TTC549 (cell line): ENCODE measurements around the gene KCTD6.

ENCODE experiments used
- FAIRE-seq: peaks from 2 replicates; lab custom pipeline; 2012; peaks lifted over from hg19 to GRCh38; lab: Jason Lieb, UNC

KCTD6 gene

DNA sequence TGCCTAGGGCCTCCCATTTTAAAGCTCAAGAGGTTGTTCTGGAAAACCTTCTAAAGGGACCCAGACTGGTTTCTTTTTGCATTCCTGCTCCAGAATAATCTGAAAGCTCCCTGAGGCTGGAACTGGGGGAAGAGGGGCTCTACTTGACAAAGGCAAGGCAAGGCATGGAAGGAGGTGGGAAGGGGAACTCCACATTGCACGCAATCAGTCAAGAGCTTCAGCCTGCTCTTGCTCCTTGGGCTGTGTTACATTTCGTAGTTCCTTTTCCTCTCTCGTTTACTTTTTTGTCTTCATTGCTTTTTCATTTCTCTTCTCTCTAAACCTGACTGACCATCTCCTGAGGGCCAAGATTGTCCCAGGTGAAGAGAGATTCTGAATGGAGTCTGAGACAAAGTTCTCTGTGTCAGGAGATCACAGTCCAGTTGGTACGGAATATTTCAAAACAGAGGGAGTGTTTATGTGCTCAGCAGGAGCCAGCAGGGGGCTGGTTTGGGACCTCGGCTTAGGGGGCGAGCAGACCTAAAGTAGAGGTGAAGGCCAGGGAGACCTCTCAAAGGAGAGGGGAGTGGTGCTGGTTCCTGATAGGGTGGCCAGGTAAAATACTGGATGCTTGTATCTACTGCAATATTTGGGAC is 6.0 kb upstream of the KCTD6 start:
- no peak for FAIRE-seq

- FAIRE-seq: no peak
Measured at GRCh38 chr3:58487140-58487886, 4.6 kb upstream of the KCTD6 start.

GRCh38 chr3:58488967-58489366 is 2.9 kb upstream of the KCTD6 start:
- FAIRE-seq: no peak

DNA sequence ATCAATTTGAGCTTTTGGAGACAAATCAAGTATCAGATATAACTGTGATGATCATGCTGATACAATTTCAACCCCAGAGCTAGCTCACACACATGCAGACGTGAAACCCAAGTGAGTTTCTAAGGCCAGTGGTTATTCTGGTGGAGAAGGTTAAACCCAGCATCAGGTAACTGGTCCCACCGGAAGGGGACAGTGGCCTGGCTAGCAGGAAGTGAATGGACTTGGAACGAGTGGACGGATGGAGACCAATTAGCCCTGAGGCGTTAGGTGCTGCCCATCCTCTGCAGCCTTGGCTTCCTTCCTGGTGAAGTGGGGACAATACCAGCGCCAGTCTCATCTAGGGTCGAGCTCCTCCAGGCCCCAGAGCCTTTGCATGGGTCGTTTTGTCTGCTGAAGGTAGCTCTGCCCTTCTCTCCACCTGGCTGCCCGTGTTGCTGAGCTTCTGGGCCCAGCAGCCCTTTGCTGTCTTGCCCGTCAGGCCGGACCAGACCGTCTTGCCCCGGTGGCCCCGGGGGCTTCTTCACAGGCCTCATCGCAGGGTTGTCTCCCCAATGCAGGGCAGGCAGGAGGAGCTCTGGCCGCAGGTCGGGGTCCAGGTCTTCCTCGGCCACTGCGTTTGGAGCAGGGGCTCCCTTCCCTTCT is 915 bp upstream of the KCTD6 start:
- no peak for FAIRE-seq

GRCh38 chr3:58492494-58492905 is 604 bp downstream of the KCTD6 start:
- FAIRE-seq: no peak

GRCh38 chr3:58494107-58494506 is 2.2 kb downstream of the KCTD6 start:
- FAIRE-seq: no peak

- no peak for FAIRE-seq
Measured at GRCh38 chr3:58495101-58495500, 3.2 kb downstream of the KCTD6 start.

- FAIRE-seq: no peak
Measured at GRCh38 chr3:58496206-58496857, 4.4 kb downstream of the KCTD6 start.

- FAIRE-seq: no peak
Measured at GRCh38 chr3:58497097-58497496, 5.2 kb downstream of the KCTD6 start.

DNA sequence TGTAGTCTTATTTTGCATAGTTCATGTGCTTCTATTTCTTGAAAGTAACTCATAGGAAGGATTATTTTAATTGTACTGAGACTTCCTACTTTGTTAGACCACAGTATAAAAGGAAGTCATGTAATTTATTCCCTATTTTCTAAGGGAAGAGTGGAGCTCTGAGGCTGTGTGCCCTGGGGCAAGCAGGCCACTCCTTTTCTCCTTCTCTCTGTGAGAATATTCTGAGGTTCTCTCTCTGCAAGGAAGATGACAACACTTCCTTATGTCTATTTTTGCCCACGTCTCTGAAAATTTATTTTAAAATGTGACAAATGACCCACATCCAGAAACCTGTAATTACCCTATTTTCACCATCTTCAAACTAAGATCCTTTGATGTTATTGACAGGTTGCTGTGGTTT is 11.0 kb downstream of the KCTD6 start:
- no peak for FAIRE-seq

GRCh38 chr3:58507356-58508078 is 15.6 kb downstream of the KCTD6 start:
- FAIRE-seq: no peak

DNA sequence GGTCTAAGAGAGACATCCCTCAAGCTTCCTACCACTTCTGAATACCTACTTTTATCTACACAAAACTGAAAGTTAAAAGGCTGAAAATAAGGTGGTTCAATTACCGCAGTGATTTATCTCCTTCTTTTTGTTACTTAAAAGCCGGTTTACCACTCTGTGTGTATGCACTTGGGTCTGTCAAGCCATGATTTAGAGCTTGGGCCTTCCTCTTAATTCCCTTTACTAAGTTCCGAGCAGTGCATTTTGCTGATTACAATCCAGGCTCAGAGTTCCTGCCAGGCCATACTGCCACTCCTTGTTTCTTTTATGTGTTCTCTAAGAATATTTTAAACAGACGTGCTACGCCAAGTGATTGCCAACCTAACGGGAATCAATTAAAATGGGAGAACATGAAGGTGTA is 16.5 kb downstream of the KCTD6 start:
- no peak for FAIRE-seq

DNA sequence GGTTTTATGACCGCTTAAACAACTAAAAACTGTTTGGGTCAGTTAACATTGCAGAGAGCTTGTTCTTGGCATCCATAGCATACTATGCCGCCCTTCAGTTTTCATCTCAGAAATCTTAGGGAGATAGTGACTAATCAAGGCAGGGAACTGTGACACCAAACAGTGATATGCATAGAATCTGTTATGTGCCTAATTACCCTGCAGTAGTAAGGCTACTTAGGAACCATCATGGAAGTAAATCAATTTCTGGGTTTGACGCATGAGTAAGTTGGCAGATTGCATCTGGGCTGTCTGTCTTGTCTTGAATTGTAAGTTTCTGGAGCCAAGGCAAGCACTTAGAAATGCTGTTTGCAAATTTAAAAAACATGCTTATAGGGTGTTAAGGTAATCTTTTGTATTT is 22.5 kb downstream of the KCTD6 start:
- FAIRE-seq: no peak

GRCh38 chr3:58518291-58518789 is 26.4 kb downstream of the KCTD6 start:
- no peak for FAIRE-seq

DNA sequence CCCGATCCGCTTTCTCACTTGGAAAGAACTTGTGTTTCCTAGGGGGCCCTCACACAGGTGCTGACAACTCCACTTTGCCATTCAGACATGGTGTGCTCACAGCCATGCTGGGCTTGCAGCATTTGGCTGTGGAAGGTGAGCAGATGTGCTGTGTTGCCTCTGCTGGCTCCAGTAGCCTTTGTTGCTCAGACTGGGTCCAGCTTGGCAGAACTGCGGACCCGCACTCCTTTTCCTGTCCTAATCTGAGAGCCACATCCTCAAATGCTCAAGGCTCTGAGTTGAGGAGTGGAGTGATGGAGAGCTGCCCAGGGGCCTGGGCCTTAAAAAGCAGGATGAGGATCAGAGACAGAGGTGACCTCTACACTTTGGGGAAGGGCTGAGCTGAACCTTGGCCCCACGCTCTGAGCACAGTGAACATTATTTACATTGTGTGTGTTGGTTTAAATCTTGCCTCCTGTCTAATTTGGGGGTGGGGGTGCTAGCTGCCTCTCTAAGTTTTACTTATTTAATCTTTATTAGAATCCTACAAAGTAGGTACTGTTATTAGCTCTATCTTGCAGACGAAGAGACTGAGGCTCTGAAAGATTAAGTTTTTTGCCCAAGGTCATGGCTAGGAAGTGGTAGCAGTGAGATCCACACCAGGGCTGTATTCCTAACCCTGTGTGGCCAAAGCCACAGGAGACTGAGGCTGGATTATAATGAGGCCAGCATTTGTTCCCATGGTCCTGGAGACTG is 27.9 kb downstream of the KCTD6 start:
- no peak for FAIRE-seq

GRCh38 chr3:58520403-58521335 is 28.8 kb downstream of the KCTD6 start:
- FAIRE-seq: no peak

GRCh38 chr3:58521336-58521670 is 29.4 kb downstream of the KCTD6 start:
- no peak for FAIRE-seq

- no peak for FAIRE-seq
Measured at GRCh38 chr3:58521917-58522631, 30.2 kb downstream of the KCTD6 start.

DNA sequence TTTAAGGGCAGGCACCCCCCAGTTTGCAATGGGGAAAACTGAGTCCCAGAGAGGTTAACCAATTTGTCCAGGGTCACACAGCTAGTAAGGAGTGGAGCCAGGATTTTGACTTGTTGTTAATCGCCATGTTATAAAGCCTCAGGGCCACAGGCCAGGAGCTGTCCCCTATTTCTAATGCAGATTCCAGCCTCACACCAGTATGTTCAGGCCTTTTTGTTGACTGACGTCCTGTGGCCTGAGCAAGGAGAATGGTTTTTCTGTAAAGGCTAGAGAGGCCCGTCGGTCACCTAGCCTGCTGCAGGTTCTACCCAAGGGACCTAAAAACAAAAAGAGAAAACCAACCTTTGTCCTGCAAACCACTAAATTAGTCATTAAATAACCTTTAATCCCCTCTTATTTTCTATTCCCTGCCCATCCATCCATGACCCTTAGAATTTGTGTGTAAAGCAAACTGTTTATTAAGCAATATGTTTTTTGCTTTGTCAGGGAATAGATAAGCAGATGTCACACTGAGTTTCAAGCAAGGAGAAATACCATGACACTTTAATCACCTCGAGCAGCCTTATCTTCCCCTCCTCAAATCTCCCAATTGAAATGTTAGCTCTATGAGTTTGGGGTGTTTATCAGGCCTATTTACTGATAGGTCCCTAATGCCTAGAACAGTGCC is 31.0 kb downstream of the KCTD6 start:
- FAIRE-seq: no peak
